ENCODE measurements around the gene METTL16. TPM values are rescaled to one million over a fixed set of nuclear protein-coding genes. Genes with fewer than 3 reads are reported as not detected.

Gene METTL16
- polyA plus RNA-seq, 1 donor = 39.2 TPM

Other genes starting within 250 kb of the METTL16 start
- 30.1 TPM for gene SMG6, start 208.1 kb downstream of the METTL16 start, polyA plus RNA-seq (ENCODE audit: insufficient read length)
- gene SRR, start 207.9 kb downstream of the METTL16 start, polyA plus RNA-seq (ENCODE audit: insufficient read length) = 24.0 TPM
- 38.5 TPM for gene TSR1, start 175.4 kb downstream of the METTL16 start, polyA plus RNA-seq (ENCODE audit: insufficient read length)
- gene SGSM2, start 174.4 kb downstream of the METTL16 start, polyA plus RNA-seq (ENCODE audit: insufficient read length) = 70.9 TPM
- gene MNT, start 110.8 kb downstream of the METTL16 start, polyA plus RNA-seq (ENCODE audit: insufficient read length) = 15.7 TPM
- 182 TPM for gene PAFAH1B1, start 81.8 kb upstream of the METTL16 start, polyA plus RNA-seq (ENCODE audit: insufficient read length)
- gene CLUH, start 199.9 kb upstream of the METTL16 start, polyA plus RNA-seq (ENCODE audit: insufficient read length) = 50.8 TPM
- gene CCDC92B, start 237.8 kb upstream of the METTL16 start, polyA plus RNA-seq (ENCODE audit: insufficient read length) = 0.25 TPM

Data from left kidney (tissue), 1 donor.